ENCODE measurements around the gene SMARCA4.

SMARCA4 gene

GRCh38 chr19:10964903-10965302 is 4.1 kb downstream of the SMARCA4 start:
- no peak for DNase-seq
- no peaks in the 10 kb centered on the region for H3K27me3 ChIP-seq

GRCh38 chr19:10965398-10965797 is 4.6 kb downstream of the SMARCA4 start:
- Histone ChIP-seq H3K27me3 (no peaks in the 10 kb centered on the region), H3K4me3 (ENCODE audit: low read depth, low read length) (no peak overlapping the region), H3K36me3 (peaks cover 23% of the 10 kb centered on the region), H3K4me1 (no peaks in the 10 kb centered on the region; the same call in 1 of the 2 replicates), H3K9me3 (no peaks in the 10 kb centered on the region; the same call in 1 of the 2 replicates)
- no peak for TF ChIP-seq CTCF (IDR thresholded peaks at IDR 0.05; ENCODE audit: low read depth, low read length)
- DNase-seq = no peak

More at GRCh38 chr19:10964903-10965302, 4.1 kb downstream of the SMARCA4 start:
- H3K36me3 ChIP-seq = peaks cover 23% of the 10 kb centered on the region
- peak; percentile 30 for TF ChIP-seq CTCF (IDR thresholded peaks at IDR 0.05; ENCODE audit: low read depth, low read length)
- H3K9me3 ChIP-seq = no peaks in the 10 kb centered on the region; the same call in 1 of the 2 replicates
- H3K4me1 ChIP-seq = no peaks in the 10 kb centered on the region; the same call in 1 of the 2 replicates
- H3K4me3 ChIP-seq (ENCODE audit: low read depth, low read length) = no peak overlapping the region

GRCh38 chr19:10966809-10967208 is 6.0 kb downstream of the SMARCA4 start:
- no peaks in the 10 kb centered on the region; the same call in 1 of the 2 replicates for H3K9me3 ChIP-seq
- no peaks in the 10 kb centered on the region; the same call in 1 of the 2 replicates for H3K4me1 ChIP-seq
- DNase-seq = no peak
- peaks cover 23% of the 10 kb centered on the region for H3K36me3 ChIP-seq
- no peak overlapping the region for H3K4me3 ChIP-seq (ENCODE audit: low read depth, low read length)
- no peaks in the 10 kb centered on the region for H3K27me3 ChIP-seq
- TF ChIP-seq CTCF (IDR thresholded peaks at IDR 0.05; ENCODE audit: low read depth, low read length) = no peak

GRCh38 chr19:10968527-10969135 is 7.8 kb downstream of the SMARCA4 start:
- Histone ChIP-seq H3K4me3 (ENCODE audit: low read depth, low read length) (no peak overlapping the region), H3K4me1 (no peaks in the 10 kb centered on the region; the same call in 1 of the 2 replicates)
- TF ChIP-seq CTCF (IDR thresholded peaks at IDR 0.05; ENCODE audit: low read depth, low read length) = no peak

GRCh38 chr19:10971107-10971726 is 10.4 kb downstream of the SMARCA4 start:
- Histone ChIP-seq H3K36me3 (peaks cover 10% of the 10 kb centered on the region), H3K27me3 (no peaks in the 10 kb centered on the region), H3K9me3 (no peaks in the 10 kb centered on the region), H3K4me3 (ENCODE audit: low read depth, low read length) (no peak overlapping the region), H3K4me1 (no peaks in the 10 kb centered on the region; the same call in 1 of the 2 replicates)
- no peak for DNase-seq
- no peak for TF ChIP-seq CTCF (IDR thresholded peaks at IDR 0.05; ENCODE audit: low read depth, low read length)

More at GRCh38 chr19:10968527-10969135, 7.8 kb downstream of the SMARCA4 start:
- H3K9me3 ChIP-seq = no peaks in the 10 kb centered on the region
- no peaks in the 10 kb centered on the region for H3K27me3 ChIP-seq
- DNase-seq = no peak
- H3K36me3 ChIP-seq = peaks cover 21% of the 10 kb centered on the region

Measured in BE2C (cell line).